PC-3 (cell line): ENCODE data around the gene ZNF396.

Experiments used
- EZH2 ChIP-seq: fragments of 300-600 bp; sonication (generic); IDR thresholded peaks from one replicate; pipeline ENCODE4 v1.6.1; 2017; ENCODE audit warnings: antibody characterized with exemption, mild to moderate bottlenecking, low read length; ENCODE audit not compliant: unreplicated experiment
- EZH2phosphoT487 ChIP-seq: fragments of 300-600 bp; sonication (generic); IDR thresholded peaks from 2 replicates; pipeline ENCODE4 v1.6.1; 2018; ENCODE audit warnings: mild to moderate bottlenecking, antibody characterized with exemption, low read length, borderline replicate concordance
- TF ChIP-seq, protein P1 (sequence below): fragments of 300-600 bp; sonication (generic); conservative IDR thresholded peaks from 2 replicates; pipeline ENCODE4 v1.5.1; 2017; ENCODE audit warnings: antibody characterized with exemption, low read depth, mild to moderate bottlenecking, low read length

- TF ChIP-seq, protein P1, sequence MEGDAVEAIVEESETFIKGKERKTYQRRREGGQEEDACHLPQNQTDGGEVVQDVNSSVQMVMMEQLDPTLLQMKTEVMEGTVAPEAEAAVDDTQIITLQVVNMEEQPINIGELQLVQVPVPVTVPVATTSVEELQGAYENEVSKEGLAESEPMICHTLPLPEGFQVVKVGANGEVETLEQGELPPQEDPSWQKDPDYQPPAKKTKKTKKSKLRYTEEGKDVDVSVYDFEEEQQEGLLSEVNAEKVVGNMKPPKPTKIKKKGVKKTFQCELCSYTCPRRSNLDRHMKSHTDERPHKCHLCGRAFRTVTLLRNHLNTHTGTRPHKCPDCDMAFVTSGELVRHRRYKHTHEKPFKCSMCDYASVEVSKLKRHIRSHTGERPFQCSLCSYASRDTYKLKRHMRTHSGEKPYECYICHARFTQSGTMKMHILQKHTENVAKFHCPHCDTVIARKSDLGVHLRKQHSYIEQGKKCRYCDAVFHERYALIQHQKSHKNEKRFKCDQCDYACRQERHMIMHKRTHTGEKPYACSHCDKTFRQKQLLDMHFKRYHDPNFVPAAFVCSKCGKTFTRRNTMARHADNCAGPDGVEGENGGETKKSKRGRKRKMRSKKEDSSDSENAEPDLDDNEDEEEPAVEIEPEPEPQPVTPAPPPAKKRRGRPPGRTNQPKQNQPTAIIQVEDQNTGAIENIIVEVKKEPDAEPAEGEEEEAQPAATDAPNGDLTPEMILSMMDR, result no peak
- TF ChIP-seq EZH2 (no peak), EZH2phosphoT487 (no peak)
Measured at GRCh38 chr18:35409911-35410310, 32.8 kb upstream of the ZNF396 start.
